ENCODE results near the gene PKD2L2. TPM values are rescaled to one million over a fixed set of nuclear protein-coding genes. Genes with fewer than 3 reads are reported as not detected.

Gene PKD2L2
- total and polyA plus RNA-seq, 4 donors: 0.08 TPM; not detected in 3

DNA sequence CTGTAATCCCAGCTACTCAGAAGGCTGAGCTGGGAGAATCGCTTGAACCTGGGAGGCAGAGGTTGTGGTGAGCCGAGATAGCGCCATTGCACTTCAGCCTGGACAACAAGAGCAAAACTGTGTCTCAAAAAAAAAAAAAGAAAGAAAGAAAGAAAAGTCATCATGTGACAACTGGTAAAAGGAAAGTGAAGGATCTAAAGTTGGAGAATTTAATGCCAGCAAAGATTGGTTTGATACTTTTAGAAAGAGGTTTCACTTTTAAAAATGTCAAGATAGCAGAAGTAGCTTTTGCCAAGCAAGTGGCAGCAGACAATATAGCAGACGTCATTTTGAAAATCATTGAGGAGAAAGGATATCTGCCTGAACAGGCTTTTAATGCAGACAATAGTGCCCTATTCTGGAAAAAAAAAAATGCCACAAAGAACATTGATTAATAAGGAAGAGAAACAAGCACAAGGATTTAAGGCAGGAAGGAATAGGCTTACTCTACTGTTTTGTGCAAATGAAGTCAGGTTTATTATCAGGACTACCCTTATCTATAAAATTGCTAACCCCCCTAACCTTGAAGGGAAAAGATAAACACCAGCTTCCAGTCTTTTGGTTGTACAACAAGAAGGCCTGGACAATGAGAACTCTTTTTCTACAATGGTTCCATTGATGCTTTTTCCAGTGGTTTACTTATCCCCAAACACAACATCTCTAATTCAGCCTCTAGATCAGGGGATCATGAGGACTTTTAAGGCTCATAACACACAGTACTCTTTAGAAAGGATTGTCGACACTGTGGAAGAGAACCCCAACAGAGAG is 12.0 kb downstream of the PKD2L2 start:
- Histone ChIP-seq H3K9me3 (ENCODE audit: control insufficient read depth in 4 of 4, low read length in 3 of 4) (no peaks in the 10 kb centered on the region), H3K4me1 (ENCODE audit: control insufficient read depth in 4 of 4, insufficient read depth in 4 of 4, low read length in 3 of 4) (no peaks in the 10 kb centered on the region), H3K27ac (ENCODE audit: low read depth in 1 of 2, low read length in 2 of 2) (no peak overlapping the region), H3K27me3 (ENCODE audit: control insufficient read depth in 4 of 4, insufficient read depth in 4 of 4, low read length in 3 of 4) (no peaks in the 10 kb centered on the region), H3K36me3 (ENCODE audit: control insufficient read depth in 4 of 4, insufficient read depth in 3 of 4, low read depth in 1 of 4, low read length in 3 of 4) (no peaks in the 10 kb centered on the region), H3K9ac (ENCODE audit: low read depth in 1 of 2, low read length in 2 of 2) (no peak overlapping the region), H3K4me3 (ENCODE audit: low read depth in 1 of 3, low read length in 3 of 3) (no peak overlapping the region)
- TF ChIP-seq, protein P1, sequence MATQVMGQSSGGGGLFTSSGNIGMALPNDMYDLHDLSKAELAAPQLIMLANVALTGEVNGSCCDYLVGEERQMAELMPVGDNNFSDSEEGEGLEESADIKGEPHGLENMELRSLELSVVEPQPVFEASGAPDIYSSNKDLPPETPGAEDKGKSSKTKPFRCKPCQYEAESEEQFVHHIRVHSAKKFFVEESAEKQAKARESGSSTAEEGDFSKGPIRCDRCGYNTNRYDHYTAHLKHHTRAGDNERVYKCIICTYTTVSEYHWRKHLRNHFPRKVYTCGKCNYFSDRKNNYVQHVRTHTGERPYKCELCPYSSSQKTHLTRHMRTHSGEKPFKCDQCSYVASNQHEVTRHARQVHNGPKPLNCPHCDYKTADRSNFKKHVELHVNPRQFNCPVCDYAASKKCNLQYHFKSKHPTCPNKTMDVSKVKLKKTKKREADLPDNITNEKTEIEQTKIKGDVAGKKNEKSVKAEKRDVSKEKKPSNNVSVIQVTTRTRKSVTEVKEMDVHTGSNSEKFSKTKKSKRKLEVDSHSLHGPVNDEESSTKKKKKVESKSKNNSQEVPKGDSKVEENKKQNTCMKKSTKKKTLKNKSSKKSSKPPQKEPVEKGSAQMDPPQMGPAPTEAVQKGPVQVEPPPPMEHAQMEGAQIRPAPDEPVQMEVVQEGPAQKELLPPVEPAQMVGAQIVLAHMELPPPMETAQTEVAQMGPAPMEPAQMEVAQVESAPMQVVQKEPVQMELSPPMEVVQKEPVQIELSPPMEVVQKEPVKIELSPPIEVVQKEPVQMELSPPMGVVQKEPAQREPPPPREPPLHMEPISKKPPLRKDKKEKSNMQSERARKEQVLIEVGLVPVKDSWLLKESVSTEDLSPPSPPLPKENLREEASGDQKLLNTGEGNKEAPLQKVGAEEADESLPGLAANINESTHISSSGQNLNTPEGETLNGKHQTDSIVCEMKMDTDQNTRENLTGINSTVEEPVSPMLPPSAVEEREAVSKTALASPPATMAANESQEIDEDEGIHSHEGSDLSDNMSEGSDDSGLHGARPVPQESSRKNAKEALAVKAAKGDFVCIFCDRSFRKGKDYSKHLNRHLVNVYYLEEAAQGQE (IDR thresholded peaks at IDR 0.05): no peak
- WGBS: 85% methylated on average over 5 of the region's 5 CpGs
- DNase-seq (ENCODE audit: low spot score): no peak

DNA sequence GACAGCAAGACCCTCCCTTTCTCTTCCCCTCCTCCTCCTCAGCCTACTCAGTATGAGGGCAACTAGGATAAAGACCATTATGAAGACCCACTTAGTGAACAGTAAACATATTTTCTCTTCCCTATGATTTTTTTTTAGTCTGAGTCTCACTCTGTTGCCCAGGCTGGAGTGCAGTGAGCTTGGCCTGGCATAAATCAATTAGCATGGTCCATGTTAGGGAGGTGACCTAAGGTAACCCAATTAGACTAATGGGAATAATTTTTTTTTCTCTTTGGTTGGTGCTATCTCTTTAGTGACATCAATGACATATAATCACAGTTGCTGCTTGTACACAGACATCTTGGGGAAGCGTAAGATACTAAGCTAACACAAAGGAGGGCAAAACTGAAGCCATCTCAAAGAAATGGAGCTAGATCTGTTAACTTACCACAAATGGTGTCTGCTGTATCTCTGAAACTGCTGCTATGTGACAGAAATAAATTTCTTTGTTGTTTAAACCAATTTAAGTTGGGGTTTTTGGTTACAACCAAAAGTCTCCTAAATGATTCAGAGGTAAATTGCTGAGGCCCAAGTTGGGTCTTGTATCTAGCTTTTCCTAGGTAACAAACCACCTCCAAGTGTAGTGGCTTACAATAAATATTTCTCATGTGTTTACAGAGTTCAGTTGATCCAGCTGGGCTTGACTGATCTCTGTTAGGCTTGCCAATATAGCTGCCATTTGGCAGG is 13.3 kb downstream of the PKD2L2 start:
- Histone ChIP-seq H3K4me1 (ENCODE audit: control insufficient read depth in 4 of 4, insufficient read depth in 4 of 4, low read length in 3 of 4) (no peaks in the 10 kb centered on the region), H3K9ac (ENCODE audit: low read depth in 1 of 2, low read length in 2 of 2) (no peak overlapping the region), H3K27ac (ENCODE audit: low read depth in 1 of 2, low read length in 2 of 2) (no peak overlapping the region), H3K4me3 (ENCODE audit: low read depth in 1 of 3, low read length in 3 of 3) (no peak overlapping the region), H3K9me3 (ENCODE audit: control insufficient read depth in 4 of 4, low read length in 3 of 4) (no peaks in the 10 kb centered on the region), H3K27me3 (ENCODE audit: control insufficient read depth in 4 of 4, insufficient read depth in 4 of 4, low read length in 3 of 4) (no peaks in the 10 kb centered on the region), H3K36me3 (ENCODE audit: control insufficient read depth in 4 of 4, insufficient read depth in 3 of 4, low read depth in 1 of 4, low read length in 3 of 4) (no peaks in the 10 kb centered on the region)
- TF ChIP-seq, protein P2, sequence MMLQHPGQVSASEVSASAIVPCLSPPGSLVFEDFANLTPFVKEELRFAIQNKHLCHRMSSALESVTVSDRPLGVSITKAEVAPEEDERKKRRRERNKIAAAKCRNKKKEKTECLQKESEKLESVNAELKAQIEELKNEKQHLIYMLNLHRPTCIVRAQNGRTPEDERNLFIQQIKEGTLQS (IDR thresholded peaks at IDR 0.05): no peak
- TF ChIP-seq HNF4A (conservative IDR thresholded peaks at IDR 0.05): no peak
- TF ChIP-seq TAF1 (conservative IDR thresholded peaks at IDR 0.05): no peak
- TF ChIP-seq RAD21 (IDR thresholded peaks at IDR 0.05): no peak
- no peak for TF ChIP-seq HNF4G (IDR thresholded peaks at IDR 0.05)
- 94% methylated on average over 1 of the region's 1 CpG for WGBS
- no peak for DNase-seq (ENCODE audit: low spot score)

DNA sequence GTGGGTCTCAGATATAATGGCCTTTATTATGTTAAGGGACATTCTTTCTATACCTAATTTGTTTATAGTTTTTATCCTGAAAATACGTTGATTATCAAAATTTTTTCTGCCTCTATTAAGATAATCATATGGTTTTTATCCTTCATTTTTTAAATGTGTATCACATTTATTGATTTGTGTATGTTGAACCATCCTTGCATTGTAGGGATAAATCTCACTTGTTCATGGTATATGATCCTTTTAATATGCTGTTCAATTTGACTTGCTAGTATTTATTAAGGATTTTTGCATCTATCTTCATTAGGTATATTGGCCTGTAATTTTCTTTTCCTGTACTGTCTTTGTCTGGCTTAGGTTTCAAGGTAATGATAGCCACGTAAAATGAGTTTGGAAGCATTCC is 25.5 kb downstream of the PKD2L2 start:
- whole genome bisulfite sequencing: 78% methylated on average over 2 of the region's 2 CpGs
- H3K9me3 ChIP-seq (ENCODE audit: control insufficient read depth in 4 of 4, low read length in 3 of 4): peaks cover 0 to 4% (median 3%) of the 10 kb centered on the region in 4 donors
- no peak overlapping the region for H3K27ac ChIP-seq (ENCODE audit: low read depth in 1 of 2, low read length in 2 of 2)
- no peak overlapping the region for H3K4me3 ChIP-seq (ENCODE audit: low read depth in 1 of 3, low read length in 3 of 3)
- H3K9ac ChIP-seq (ENCODE audit: low read depth in 1 of 2, low read length in 2 of 2): no peak overlapping the region
- H3K4me1 ChIP-seq (ENCODE audit: control insufficient read depth in 4 of 4, insufficient read depth in 4 of 4, low read length in 3 of 4): no peaks in the 10 kb centered on the region
- DNase-seq (ENCODE audit: low spot score): no peak
- no peaks in the 10 kb centered on the region for H3K27me3 ChIP-seq (ENCODE audit: control insufficient read depth in 4 of 4, insufficient read depth in 4 of 4, low read length in 3 of 4)
- no peaks in the 10 kb centered on the region for H3K36me3 ChIP-seq (ENCODE audit: control insufficient read depth in 4 of 4, insufficient read depth in 3 of 4, low read depth in 1 of 4, low read length in 3 of 4)
- TF ChIP-seq, protein P3, sequence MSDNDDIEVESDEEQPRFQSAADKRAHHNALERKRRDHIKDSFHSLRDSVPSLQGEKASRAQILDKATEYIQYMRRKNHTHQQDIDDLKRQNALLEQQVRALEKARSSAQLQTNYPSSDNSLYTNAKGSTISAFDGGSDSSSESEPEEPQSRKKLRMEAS (IDR thresholded peaks at IDR 0.05): no peak
- TF ChIP-seq FOXA2 (IDR thresholded peaks at IDR 0.05) (no peak), FOXA1 (IDR thresholded peaks at IDR 0.05) (no peak), TAF1 (conservative IDR thresholded peaks at IDR 0.05) (no peak), SP1 (IDR thresholded peaks at IDR 0.05) (no peak), EGR1 (IDR thresholded peaks at IDR 0.05; ENCODE audit: low read depth in 2 of 2) (no peak), JUND (IDR thresholded peaks at IDR 0.05) (no peak), HNF4G (IDR thresholded peaks at IDR 0.05) (no peak), RXRA (IDR thresholded peaks at IDR 0.05) (no peak), YY1 (IDR thresholded peaks at IDR 0.05) (no peak)
- TF ChIP-seq, protein P4, sequence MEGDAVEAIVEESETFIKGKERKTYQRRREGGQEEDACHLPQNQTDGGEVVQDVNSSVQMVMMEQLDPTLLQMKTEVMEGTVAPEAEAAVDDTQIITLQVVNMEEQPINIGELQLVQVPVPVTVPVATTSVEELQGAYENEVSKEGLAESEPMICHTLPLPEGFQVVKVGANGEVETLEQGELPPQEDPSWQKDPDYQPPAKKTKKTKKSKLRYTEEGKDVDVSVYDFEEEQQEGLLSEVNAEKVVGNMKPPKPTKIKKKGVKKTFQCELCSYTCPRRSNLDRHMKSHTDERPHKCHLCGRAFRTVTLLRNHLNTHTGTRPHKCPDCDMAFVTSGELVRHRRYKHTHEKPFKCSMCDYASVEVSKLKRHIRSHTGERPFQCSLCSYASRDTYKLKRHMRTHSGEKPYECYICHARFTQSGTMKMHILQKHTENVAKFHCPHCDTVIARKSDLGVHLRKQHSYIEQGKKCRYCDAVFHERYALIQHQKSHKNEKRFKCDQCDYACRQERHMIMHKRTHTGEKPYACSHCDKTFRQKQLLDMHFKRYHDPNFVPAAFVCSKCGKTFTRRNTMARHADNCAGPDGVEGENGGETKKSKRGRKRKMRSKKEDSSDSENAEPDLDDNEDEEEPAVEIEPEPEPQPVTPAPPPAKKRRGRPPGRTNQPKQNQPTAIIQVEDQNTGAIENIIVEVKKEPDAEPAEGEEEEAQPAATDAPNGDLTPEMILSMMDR (IDR thresholded peaks at IDR 0.05; ENCODE audit: low read depth, low read length, missing input control): no peak
- TF ChIP-seq, protein P5, sequence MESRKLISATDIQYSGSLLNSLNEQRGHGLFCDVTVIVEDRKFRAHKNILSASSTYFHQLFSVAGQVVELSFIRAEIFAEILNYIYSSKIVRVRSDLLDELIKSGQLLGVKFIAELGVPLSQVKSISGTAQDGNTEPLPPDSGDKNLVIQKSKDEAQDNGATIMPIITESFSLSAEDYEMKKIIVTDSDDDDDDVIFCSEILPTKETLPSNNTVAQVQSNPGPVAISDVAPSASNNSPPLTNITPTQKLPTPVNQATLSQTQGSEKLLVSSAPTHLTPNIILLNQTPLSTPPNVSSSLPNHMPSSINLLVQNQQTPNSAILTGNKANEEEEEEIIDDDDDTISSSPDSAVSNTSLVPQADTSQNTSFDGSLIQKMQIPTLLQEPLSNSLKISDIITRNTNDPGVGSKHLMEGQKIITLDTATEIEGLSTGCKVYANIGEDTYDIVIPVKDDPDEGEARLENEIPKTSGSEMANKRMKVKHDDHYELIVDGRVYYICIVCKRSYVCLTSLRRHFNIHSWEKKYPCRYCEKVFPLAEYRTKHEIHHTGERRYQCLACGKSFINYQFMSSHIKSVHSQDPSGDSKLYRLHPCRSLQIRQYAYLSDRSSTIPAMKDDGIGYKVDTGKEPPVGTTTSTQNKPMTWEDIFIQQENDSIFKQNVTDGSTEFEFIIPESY (IDR thresholded peaks at IDR 0.05): no peak
- TF ChIP-seq, protein P2 (IDR thresholded peaks at IDR 0.05): no peak

All from liver (tissue), 9 donors.